Measurements from ENCODE around the gene PDZD7. TPM values are rescaled to one million over a fixed set of nuclear protein-coding genes. Genes with fewer than 3 reads are reported as not detected.
A peak's percentile ranks its signal among the peaks of the same experiment; 100 is the strongest.

PDZD7 gene
- total RNA-seq, 1 donor from 2014 or later: not detected

GRCh38 chr10:101016814-101017213, 14.1 kb downstream of the PDZD7 start:
- Histone ChIP-seq H4K20me1 (ENCODE audit: low read depth) (no peaks in the 10 kb centered on the region), H3K36me3 (no peaks in the 10 kb centered on the region), H3K27ac (no peak overlapping the region), H3K27me3 (peaks cover 71% of the 10 kb centered on the region), H3K4me2 (no peak overlapping the region), H3K4me1 (peaks cover 12% of the 10 kb centered on the region), H3K9me3 (ENCODE audit: low read depth) (no peaks in the 10 kb centered on the region), H3F3A (ENCODE audit: low read depth) (peaks cover 15% of the 10 kb centered on the region), H3K79me2 (ENCODE audit: low read depth) (no peaks in the 10 kb centered on the region), H3K9ac (no peak overlapping the region), H2AFZ (replicated peaks) (no peak overlapping the region), H3K4me3 (no peak overlapping the region)
- H3K27me3 Mint-ChIP-seq (ENCODE audit: insufficient read depth, low read depth): peaks cover 33% of the 10 kb centered on the region
- H3K4me3 Mint-ChIP-seq: no peak overlapping the region
- TF ChIP-seq CTCF (IDR thresholded peaks at IDR 0.05): no peak
- TF ChIP-seq EZH2phosphoT487 (IDR thresholded peaks at IDR 0.05): no peak
- no peak for TF ChIP-seq EZH2 (IDR thresholded peaks at IDR 0.05)
- H3K9me3 Mint-ChIP-seq: no peaks in the 10 kb centered on the region
- H3K36me3 Mint-ChIP-seq: no peaks in the 10 kb centered on the region
- H3K4me1 Mint-ChIP-seq: peaks cover 37% of the 10 kb centered on the region
- H3K27ac Mint-ChIP-seq: no peak overlapping the region
- DNase-seq (ENCODE audit: low spot score): no peak

- H3K36me3 Mint-ChIP-seq: no peaks in the 10 kb centered on the region
- peaks cover 31% of the 10 kb centered on the region for H3K27me3 Mint-ChIP-seq (ENCODE audit: insufficient read depth, low read depth)
Observed at GRCh38 chr10:101015582-101015973, 15.4 kb downstream of the PDZD7 start.

GRCh38 chr10:101014966-101015581, 15.9 kb downstream of the PDZD7 start:
- Histone ChIP-seq H3K4me1 (peaks cover 16% of the 10 kb centered on the region), H3K36me3 (no peaks in the 10 kb centered on the region), H3K9ac (no peak overlapping the region), H3K4me3 (no peak overlapping the region), H3F3A (ENCODE audit: low read depth) (peaks cover 20% of the 10 kb centered on the region), H3K4me2 (no peak overlapping the region), H3K27ac (no peak overlapping the region), H4K20me1 (ENCODE audit: low read depth) (no peaks in the 10 kb centered on the region), H2AFZ (replicated peaks) (no peak overlapping the region), H3K79me2 (ENCODE audit: low read depth) (no peaks in the 10 kb centered on the region), H3K9me3 (ENCODE audit: low read depth) (no peaks in the 10 kb centered on the region), H3K27me3 (peaks cover 58% of the 10 kb centered on the region)
- peaks cover 41% of the 10 kb centered on the region for H3K4me1 Mint-ChIP-seq
- no peak overlapping the region for H3K27ac Mint-ChIP-seq
- no peak for DNase-seq (ENCODE audit: low spot score)
- no peak for TF ChIP-seq EZH2phosphoT487 (IDR thresholded peaks at IDR 0.05)
- no peak for TF ChIP-seq CTCF (IDR thresholded peaks at IDR 0.05)
- TF ChIP-seq EZH2 (IDR thresholded peaks at IDR 0.05): no peak
- peaks cover 27% of the 10 kb centered on the region for H3K27me3 Mint-ChIP-seq (ENCODE audit: insufficient read depth, low read depth)
- peak overlapping the region; percentile 9 for H3K4me3 Mint-ChIP-seq
- H3K9me3 Mint-ChIP-seq: no peaks in the 10 kb centered on the region
- no peaks in the 10 kb centered on the region for H3K36me3 Mint-ChIP-seq

More at GRCh38 chr10:101015582-101015973, 15.4 kb downstream of the PDZD7 start:
- Histone ChIP-seq H3K4me3 (no peak overlapping the region), H3K36me3 (no peaks in the 10 kb centered on the region), H3K9ac (no peak overlapping the region), H4K20me1 (ENCODE audit: low read depth) (no peaks in the 10 kb centered on the region), H3F3A (ENCODE audit: low read depth) (peaks cover 20% of the 10 kb centered on the region), H3K9me3 (ENCODE audit: low read depth) (no peaks in the 10 kb centered on the region), H2AFZ (replicated peaks) (no peak overlapping the region), H3K79me2 (ENCODE audit: low read depth) (no peaks in the 10 kb centered on the region), H3K27me3 (peaks cover 63% of the 10 kb centered on the region), H3K27ac (no peak overlapping the region), H3K4me1 (peaks cover 16% of the 10 kb centered on the region), H3K4me2 (no peak overlapping the region)
- Mint-ChIP-seq H3K9me3 (no peaks in the 10 kb centered on the region), H3K27ac (no peak overlapping the region), H3K4me1 (peaks cover 41% of the 10 kb centered on the region), H3K4me3 (no peak overlapping the region)
- TF ChIP-seq CTCF (IDR thresholded peaks at IDR 0.05) (no peak), EZH2 (IDR thresholded peaks at IDR 0.05) (no peak)
- no peak for DNase-seq (ENCODE audit: low spot score)
